CD14-positive monocyte (primary cell): ENCODE measurements around the gene MGLL. TPM values are rescaled to one million over a fixed set of nuclear protein-coding genes. Genes with fewer than 3 reads are reported as not detected.

ENCODE experiments used
- DNase-seq, 3 donors: peaks; one replicate each; pipeline ENCODE4 v3.0.0-alpha.2; 2011 to 2022
- H2AFZ ChIP-seq: 2 replicates; pipeline ENCODE4 v1.6.0; 2012; ENCODE audit warnings: mild to moderate bottlenecking, low read depth, low read length, inconsistent platforms; ENCODE audit not compliant: insufficient read depth, poor library complexity, severe bottlenecking
- H3K27ac ChIP-seq, 2 donors: 1 replicate in 1 of 2; 2 replicates in 1 of 2; pipeline ENCODE4 v1.5.1; 2012 to 2013; ENCODE audit warnings: low read length in 2 of 2, control low read depth in 1 of 2, inconsistent platforms in 1 of 2, low read depth in 1 of 2, mild to moderate bottlenecking in 1 of 2
- H3K27me3 ChIP-seq, 2 donors: one replicate each; pipeline versions ENCODE4 v1.6.0 to v1.6.1; 2011 to 2013; ENCODE audit warnings: low read length in 2 of 2; ENCODE audit not compliant: control insufficient read depth in 2 of 2, insufficient read depth in 2 of 2
- H3K36me3 ChIP-seq, 2 donors: replicated peaks in 1 of 2; 1 replicate in 1 of 2; 2 replicates in 1 of 2; pipeline versions ENCODE4 v1.5.1 to v1.6.1; 2012 to 2013; ENCODE audit warnings: low read length in 2 of 2, control low read depth in 1 of 2, inconsistent platforms in 1 of 2, mild to moderate bottlenecking in 1 of 2; ENCODE audit not compliant: insufficient read depth in 2 of 2, control insufficient read depth in 1 of 2
- H3K4me1 ChIP-seq, 2 donors: 1 replicate in 1 of 2; 2 replicates in 1 of 2; pipeline versions ENCODE4 v1.5.1 to v1.6.1; 2012 to 2013; ENCODE audit warnings: low read length in 2 of 2, control low read depth in 1 of 2, inconsistent platforms in 1 of 2, mild to moderate bottlenecking in 1 of 2, moderate library complexity in 1 of 2; ENCODE audit not compliant: insufficient read depth in 2 of 2, control insufficient read depth in 1 of 2
- H3K4me2 ChIP-seq: replicated peaks from 2 replicates; pipeline ENCODE3; 2012; ENCODE audit warnings: low read length, moderate library complexity, mild to moderate bottlenecking; ENCODE audit not compliant: poor library complexity, severe bottlenecking; ENCODE audit errors: extremely low read depth
- H3K4me3 ChIP-seq, 3 experiments: fragments of 200-600 bp in 1 of 3; sonication (generic) in 1 of 3; replicated peaks in 1 of 3; 1 replicate in 2 of 3; 2 replicates in 1 of 3; pipeline ENCODE4 v1.5.1; 2011 to 2013; ENCODE audit warnings: low read length in 3 of 3, mild to moderate bottlenecking in 3 of 3, control low read depth in 2 of 3, low read depth in 2 of 3, inconsistent platforms in 1 of 3, moderate library complexity in 1 of 3
- H3K79me2 ChIP-seq: 2 replicates; pipeline ENCODE4 v1.6.0; 2012; ENCODE audit warnings: mild to moderate bottlenecking, control low read depth, inconsistent platforms, low read length, moderate library complexity; ENCODE audit not compliant: insufficient read depth
- H3K9ac ChIP-seq: 2 replicates; pipeline ENCODE4 v1.6.0; 2017; ENCODE audit warnings: low read length, mild to moderate bottlenecking; ENCODE audit not compliant: insufficient read depth, poor library complexity, severe bottlenecking
- H3K9me3 ChIP-seq, 2 donors: replicated peaks in 1 of 2; 1 replicate in 1 of 2; 2 replicates in 1 of 2; pipeline versions ENCODE4 v1.5.1 to v1.6.1; 2012 to 2013; ENCODE audit warnings: low read length in 2 of 2, control low read depth in 1 of 2; ENCODE audit not compliant: control insufficient read depth in 1 of 2, insufficient read depth in 1 of 2
- H4K20me1 ChIP-seq: 2 replicates; pipeline ENCODE4 v1.6.0; 2012; ENCODE audit warnings: mild to moderate bottlenecking, low read length, control low read depth, moderate library complexity; ENCODE audit not compliant: insufficient read depth
- H3K27ac Mint-ChIP-seq, 7 donors: one replicate each; pipeline ENCODE4 v1.8.0; 2020; ENCODE audit warnings: mild to moderate bottlenecking in 7 of 7, mixed read lengths in 7 of 7, moderate library complexity in 6 of 7, inconsistent platforms in 2 of 7
- H3K27me3 Mint-ChIP-seq, 3 donors: one replicate each; pipeline ENCODE4 v1.8.0; 2021 to 2022; ENCODE audit warnings: low read depth in 3 of 3, mild to moderate bottlenecking in 3 of 3, mixed read lengths in 3 of 3, moderate library complexity in 3 of 3, inconsistent platforms in 1 of 3
- H3K36me3 Mint-ChIP-seq, 2 donors: one replicate each; pipeline ENCODE4 v1.8.0; 2020; ENCODE audit warnings: mixed read lengths in 2 of 2, inconsistent platforms in 1 of 2, mild to moderate bottlenecking in 1 of 2
- H3K4me1 Mint-ChIP-seq: one replicate; pipeline ENCODE4 v1.8.0; 2020; ENCODE audit warnings: mild to moderate bottlenecking, mixed read lengths
- H3K4me3 Mint-ChIP-seq, 2 donors: one replicate each; pipeline ENCODE4 v1.8.0; 2020; ENCODE audit warnings: mild to moderate bottlenecking in 2 of 2, mixed read lengths in 2 of 2, moderate library complexity in 1 of 2
- H3K9me3 Mint-ChIP-seq, 7 donors: one replicate each; pipeline ENCODE4 v1.8.0; 2020 to 2022; ENCODE audit warnings: mixed read lengths in 7 of 7, mild to moderate bottlenecking in 6 of 7, moderate library complexity in 6 of 7, inconsistent platforms in 2 of 7
- CTCF ChIP-seq: fragments of 200-600 bp; IDR thresholded peaks from one replicate; pipeline ENCODE4 v1.8.0; 2022; ENCODE audit warnings: antibody characterized with exemption, mild to moderate bottlenecking
- WGBS: methylation state at CpG from one replicate; pipeline ENCODE4 v1.1.5; 2013; ENCODE audit warnings: missing lambda C conversion rate; ENCODE audit not compliant: insufficient coverage; 5-methylcytosine and 5-hydroxymethylcytosine counted together
- intact Hi-C, 2 donors: fragments of 100-400 bp; cut with micrococcal nuclease; formaldehyde crosslinking; loops; one replicate each; pipeline versions ENCODE4 v1.15.0 to v1.15.1; 2023
- polyA plus RNA-seq, 3 donors: library from polyadenylated mRNA; depleted of rRNA in 1 of 3; unstranded in 2 of 3; stranded (reverse) in 1 of 3; fragments of 300-500 nt in 2 of 3; fragments of >200 nt in 1 of 3; fragmentation: Illumina TruSeq in 2 of 3; gene quantifications; 1 replicate in 2 of 3; 2 replicates in 1 of 3; pipeline ENCODE4 v1.2.3, GENCODE V29; 2012 to 2021

MGLL gene
- polyA plus RNA-seq, 3 donors: 4.4 to 10.0 (median 6.4) TPM

- H3K36me3 Mint-ChIP-seq: peaks cover 1 to 4% of the 10 kb centered on the region in 2 donors
- Histone ChIP-seq H3K36me3 (no peaks in the 10 kb centered on the region), H3K9me3 (no peaks in the 10 kb centered on the region), H3K27me3 (no peaks in the 10 kb centered on the region), H3K27ac (no peak overlapping the region), H3K9ac (no peak overlapping the region), H3K4me3 (no peak overlapping the region), H3K79me2 (no peaks in the 10 kb centered on the region), H3K4me1 (peaks cover 41 to 42% of the 10 kb centered on the region in 2 donors), H4K20me1 (no peaks in the 10 kb centered on the region), H3K4me2 (no peak overlapping the region), H2AFZ (no peak overlapping the region)
- H3K4me1 Mint-ChIP-seq: peaks cover 38% of the 10 kb centered on the region
- peaks cover 1 to 3% (median 2%) of the 10 kb centered on the region in 3 donors for H3K27me3 Mint-ChIP-seq
- no peak for DNase-seq
- no peak for TF ChIP-seq CTCF
- WGBS: 93% methylated on average over 7 of the region's 12 CpGs
- H3K4me3 Mint-ChIP-seq: no peak overlapping the region
- intact Hi-C loops: loop anchor here (5.0 kb wide), 2 partner anchors 33 to 42 kb away; no protein-coding TSS in a partner anchor
- H3K27ac Mint-ChIP-seq: no peak overlapping the region
- no peaks in the 10 kb centered on the region for H3K9me3 Mint-ChIP-seq
Measured at GRCh38 chr3:127739347-127740135, 82.8 kb downstream of the MGLL start.

GRCh38 chr3:127738192-127738840 lies 84.0 kb downstream of the MGLL start:
- Mint-ChIP-seq H3K9me3 (no peaks in the 10 kb centered on the region), H3K27ac (peak overlapping the region in 1 of 7 donors; percentile 35), H3K36me3 (peaks cover 1 to 4% of the 10 kb centered on the region in 2 donors), H3K27me3 (peaks cover 2 to 3% (median 3%) of the 10 kb centered on the region in 3 donors), H3K4me3 (peak overlapping the region in 1 of 2 donors; percentile 42), H3K4me1 (peaks cover 51% of the 10 kb centered on the region)
- H4K20me1 ChIP-seq: no peaks in the 10 kb centered on the region
- no peak for DNase-seq
- H3K36me3 ChIP-seq: no peaks in the 10 kb centered on the region
- 92% methylated on average over 5 of the region's 8 CpGs for WGBS
- no peak overlapping the region for H3K4me2 ChIP-seq
- intact Hi-C loops: loop anchor here (5.0 kb wide), 2 partner anchors 34 to 41 kb away; no protein-coding TSS in a partner anchor
- no peak overlapping the region for H3K27ac ChIP-seq
- H3K79me2 ChIP-seq: no peaks in the 10 kb centered on the region
- H3K4me1 ChIP-seq: peaks cover 53 to 55% of the 10 kb centered on the region in 2 donors
- TF ChIP-seq CTCF: no peak
- H3K9ac ChIP-seq: no peak overlapping the region
- H3K4me3 ChIP-seq: no peak overlapping the region
- no peak overlapping the region for H2AFZ ChIP-seq
- no peaks in the 10 kb centered on the region for H3K9me3 ChIP-seq
- no peaks in the 10 kb centered on the region for H3K27me3 ChIP-seq
